HEK293 (cell line): ENCODE measurements around the gene C12orf54.

ENCODE experiments used
- CTCF ChIA-PET: fragments of 350-600 bp; formaldehyde crosslinking; extraction: SDS; loops from one replicate; lab custom pipeline; 2021; ENCODE audit warnings: antibody characterized with exemption; lab: Yijun Ruan, JAX
- POLR2A ChIA-PET: fragments of 300-600 bp; formaldehyde crosslinking; extraction: SDS; loops from one replicate; lab custom pipeline; 2020; ENCODE audit warnings: antibody characterized with exemption, inconsistent platforms; lab: Yijun Ruan, JAX
- H3K27ac ChIP-seq: fragments of 200-500 bp; sonication (Bioruptor generic); 2 replicates; pipeline ENCODE4 v1.5.1; 2014; ENCODE audit warnings: low read depth, low read length, control low read depth, inconsistent platforms; ENCODE audit errors: extremely low read depth
- H3K36me3 ChIP-seq, 2 experiments: fragments of 200-500 bp in 1 of 2; sonication (Bioruptor generic) in 1 of 2; 1 replicate in 1 of 2; 2 replicates in 1 of 2; pipeline ENCODE4 v1.5.1; 2014 to 2017; ENCODE audit warnings: inconsistent platforms in 2 of 2, low read length in 2 of 2; ENCODE audit not compliant: control insufficient read depth in 2 of 2, insufficient read depth in 1 of 2
- H3K4me1 ChIP-seq: fragments of 200-500 bp; sonication (Bioruptor generic); 2 replicates; pipeline ENCODE4 v1.5.1; 2014; ENCODE audit warnings: mild to moderate bottlenecking, low read length, inconsistent platforms; ENCODE audit not compliant: control insufficient read depth, insufficient read depth
- H3K4me3 ChIP-seq: 2 replicates; pipeline ENCODE4 v1.5.1; 2011; ENCODE audit warnings: low read depth, mild to moderate bottlenecking, control low read depth, low read length, moderate library complexity
- H3K9me3 ChIP-seq: fragments of 200-500 bp; sonication (Bioruptor generic); 2 replicates; pipeline ENCODE4 v1.5.1; 2014; ENCODE audit warnings: low read depth, low read length, inconsistent platforms; ENCODE audit not compliant: control insufficient read depth, insufficient read depth
- BCL6B ChIP-seq: fragments of 450-650 bp; formaldehyde crosslinking; IDR thresholded peaks from 2 replicates; pipeline ENCODE4 v1.5.1; 2017; ENCODE audit warnings: missing biosample characterization, missing genetic modification characterization
- HOXD13 ChIP-seq: sonication (generic); formaldehyde crosslinking; IDR thresholded peaks from 2 replicates; pipeline ENCODE4 v1.8.0; 2022; ENCODE audit warnings: missing genetic modification reagents, borderline replicate concordance
- KLF9 ChIP-seq: fragments of 450-650 bp; formaldehyde crosslinking; IDR thresholded peaks from 2 replicates; pipeline ENCODE4 v1.5.1; 2016; ENCODE audit warnings: missing biosample characterization, missing genetic modification characterization, low read depth
- MZF1 ChIP-seq: fragments of 450-650 bp; formaldehyde crosslinking; IDR thresholded peaks from 2 replicates; pipeline ENCODE4 v1.5.1; 2017; ENCODE audit warnings: missing biosample characterization, missing genetic modification characterization, borderline replicate concordance
- RBAK ChIP-seq: fragments of 450-650 bp; formaldehyde crosslinking; IDR thresholded peaks from 2 replicates; pipeline ENCODE4 v1.5.1; 2016; ENCODE audit warnings: missing biosample characterization, missing genetic modification characterization
- TCF7L2 ChIP-seq: IDR thresholded peaks from 2 replicates; pipeline ENCODE4 v1.6.1; 2011; ENCODE audit warnings: low read depth, mild to moderate bottlenecking, inconsistent platforms, low read length, moderate library complexity, borderline replicate concordance
- ZNF169 ChIP-seq: fragments of 450-650 bp; formaldehyde crosslinking; IDR thresholded peaks from 2 replicates; pipeline ENCODE4 v1.5.1; 2016; ENCODE audit warnings: missing biosample characterization, missing genetic modification characterization
- ZNF175 ChIP-seq: fragments of 450-650 bp; formaldehyde crosslinking; IDR thresholded peaks from 2 replicates; pipeline ENCODE4 v1.5.1; 2016; ENCODE audit warnings: missing biosample characterization, missing genetic modification characterization
- ZNF350 ChIP-seq: fragments of 450-650 bp; formaldehyde crosslinking; IDR thresholded peaks from 2 replicates; pipeline ENCODE4 v1.5.0; 2017; ENCODE audit warnings: missing biosample characterization, mild to moderate bottlenecking, missing genetic modification characterization
- ZNF366 ChIP-seq: fragments of 450-650 bp; formaldehyde crosslinking; conservative IDR thresholded peaks from 2 replicates; pipeline ENCODE4 v1.5.1; 2016; ENCODE audit warnings: missing biosample characterization, missing genetic modification characterization
- ZNF37A ChIP-seq: fragments of 450-650 bp; IDR thresholded peaks from 2 replicates; pipeline ENCODE4 v1.5.1; 2018; ENCODE audit warnings: missing biosample characterization, missing genetic modification characterization
- ZNF416 ChIP-seq: fragments of 450-650 bp; formaldehyde crosslinking; IDR thresholded peaks from 2 replicates; pipeline ENCODE4 v1.5.1; 2016; ENCODE audit warnings: missing biosample characterization, missing genetic modification characterization
- ZNF433 ChIP-seq: fragments of 450-650 bp; formaldehyde crosslinking; IDR thresholded peaks from 2 replicates; pipeline ENCODE4 v1.5.1; 2016; ENCODE audit warnings: missing biosample characterization, missing genetic modification characterization, low read depth
- ZNF560 ChIP-seq: fragments of 450-650 bp; formaldehyde crosslinking; IDR thresholded peaks from 2 replicates; pipeline ENCODE4 v1.5.1; 2017; ENCODE audit warnings: missing biosample characterization, missing genetic modification characterization, borderline replicate concordance
- ZNF596 ChIP-seq: fragments of 450-650 bp; IDR thresholded peaks from 2 replicates; pipeline ENCODE4 v1.5.0; 2018; ENCODE audit warnings: missing biosample characterization, mild to moderate bottlenecking, missing genetic modification characterization, moderate library complexity
- ZNF610 ChIP-seq: fragments of 450-650 bp; formaldehyde crosslinking; IDR thresholded peaks from 2 replicates; pipeline ENCODE4 v1.5.1; 2016; ENCODE audit warnings: missing biosample characterization, missing genetic modification characterization, borderline replicate concordance
- ZNF639 ChIP-seq: fragments of 450-650 bp; formaldehyde crosslinking; IDR thresholded peaks from 2 replicates; pipeline ENCODE4 v1.5.1; 2016; ENCODE audit warnings: missing biosample characterization, missing genetic modification characterization
- ZNF701 ChIP-seq: fragments of 450-650 bp; formaldehyde crosslinking; IDR thresholded peaks from 2 replicates; pipeline ENCODE4 v1.5.1; 2016; ENCODE audit warnings: missing biosample characterization, missing genetic modification characterization
- ZSCAN23 ChIP-seq: fragments of 450-650 bp; formaldehyde crosslinking; IDR thresholded peaks from 2 replicates; pipeline ENCODE4 v1.5.1; 2016; ENCODE audit warnings: missing biosample characterization, missing genetic modification characterization
- TF ChIP-seq, protein P1 (sequence below): fragments of 450-650 bp; formaldehyde crosslinking; IDR thresholded peaks from 2 replicates; pipeline ENCODE4 v1.5.0; 2017; ENCODE audit warnings: missing biosample characterization, missing genetic modification characterization, borderline replicate concordance
- TF ChIP-seq, protein P2 (sequence below): fragments of 450-650 bp; formaldehyde crosslinking; IDR thresholded peaks from 2 replicates; pipeline ENCODE4 v1.5.1; 2016; ENCODE audit warnings: missing biosample characterization, missing genetic modification characterization

C12orf54 gene

GRCh38 chr12:48445538-48445937 is 36.8 kb upstream of the C12orf54 start (continued):
- TF ChIP-seq, protein P1, sequence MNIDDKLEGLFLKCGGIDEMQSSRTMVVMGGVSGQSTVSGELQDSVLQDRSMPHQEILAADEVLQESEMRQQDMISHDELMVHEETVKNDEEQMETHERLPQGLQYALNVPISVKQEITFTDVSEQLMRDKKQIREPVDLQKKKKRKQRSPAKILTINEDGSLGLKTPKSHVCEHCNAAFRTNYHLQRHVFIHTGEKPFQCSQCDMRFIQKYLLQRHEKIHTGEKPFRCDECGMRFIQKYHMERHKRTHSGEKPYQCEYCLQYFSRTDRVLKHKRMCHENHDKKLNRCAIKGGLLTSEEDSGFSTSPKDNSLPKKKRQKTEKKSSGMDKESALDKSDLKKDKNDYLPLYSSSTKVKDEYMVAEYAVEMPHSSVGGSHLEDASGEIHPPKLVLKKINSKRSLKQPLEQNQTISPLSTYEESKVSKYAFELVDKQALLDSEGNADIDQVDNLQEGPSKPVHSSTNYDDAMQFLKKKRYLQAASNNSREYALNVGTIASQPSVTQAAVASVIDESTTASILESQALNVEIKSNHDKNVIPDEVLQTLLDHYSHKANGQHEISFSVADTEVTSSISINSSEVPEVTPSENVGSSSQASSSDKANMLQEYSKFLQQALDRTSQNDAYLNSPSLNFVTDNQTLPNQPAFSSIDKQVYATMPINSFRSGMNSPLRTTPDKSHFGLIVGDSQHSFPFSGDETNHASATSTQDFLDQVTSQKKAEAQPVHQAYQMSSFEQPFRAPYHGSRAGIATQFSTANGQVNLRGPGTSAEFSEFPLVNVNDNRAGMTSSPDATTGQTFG: no peak
- TF ChIP-seq HOXD13 (CRISPR knock-in tag): no peak
- TF ChIP-seq, all 188 proteins: peak for 0

DNA sequence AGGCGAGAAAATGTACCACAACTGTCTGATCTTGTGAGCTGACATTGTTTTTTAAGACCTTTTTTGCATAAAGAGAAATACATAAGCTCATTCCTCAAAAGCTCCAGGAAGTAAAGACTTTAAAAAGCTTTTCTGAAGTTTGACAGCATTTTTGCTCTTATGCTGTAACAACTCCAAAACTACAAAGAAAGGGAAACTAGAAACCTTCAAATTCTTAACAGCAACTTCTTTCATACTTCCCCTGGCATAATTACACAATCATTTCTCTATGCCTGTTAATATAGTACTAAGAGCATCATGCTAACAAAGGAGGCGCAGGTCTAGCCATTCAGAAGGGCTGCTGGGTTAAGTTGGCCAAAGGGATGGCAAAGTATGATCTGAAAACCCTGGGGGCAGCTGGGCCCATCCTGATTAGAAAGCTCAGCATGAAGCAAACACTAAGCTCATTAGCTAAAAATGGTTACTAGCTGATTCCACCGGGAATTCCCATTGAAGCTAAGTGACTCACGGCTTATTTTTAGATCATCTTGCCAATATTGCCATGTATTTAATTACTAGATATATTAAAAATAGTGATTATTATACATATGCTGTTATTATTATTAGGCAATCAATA is 36.0 kb upstream of the C12orf54 start:
- ChIA-PET CTCF (interaction anchor here (0.7 kb wide), 1 partner anchor 899 kb away, joined by 3 read pairs; no protein-coding TSS in a partner anchor), POLR2A (no interaction called here)
- no peaks in the 10 kb centered on the region for H3K36me3 ChIP-seq
- TF ChIP-seq HOXD13 (CRISPR knock-in tag) (no peak), ZNF366 (tag by site-specific recombination) (no peak), ZNF169 (tag by site-specific recombination) (no peak), ZSCAN23 (tag by site-specific recombination) (no peak)
- TF ChIP-seq, protein P2, sequence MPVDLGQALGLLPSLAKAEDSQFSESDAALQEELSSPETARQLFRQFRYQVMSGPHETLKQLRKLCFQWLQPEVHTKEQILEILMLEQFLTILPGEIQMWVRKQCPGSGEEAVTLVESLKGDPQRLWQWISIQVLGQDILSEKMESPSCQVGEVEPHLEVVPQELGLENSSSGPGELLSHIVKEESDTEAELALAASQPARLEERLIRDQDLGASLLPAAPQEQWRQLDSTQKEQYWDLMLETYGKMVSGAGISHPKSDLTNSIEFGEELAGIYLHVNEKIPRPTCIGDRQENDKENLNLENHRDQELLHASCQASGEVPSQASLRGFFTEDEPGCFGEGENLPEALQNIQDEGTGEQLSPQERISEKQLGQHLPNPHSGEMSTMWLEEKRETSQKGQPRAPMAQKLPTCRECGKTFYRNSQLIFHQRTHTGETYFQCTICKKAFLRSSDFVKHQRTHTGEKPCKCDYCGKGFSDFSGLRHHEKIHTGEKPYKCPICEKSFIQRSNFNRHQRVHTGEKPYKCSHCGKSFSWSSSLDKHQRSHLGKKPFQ (tag by site-specific recombination): no peak
- no peak overlapping the region for H3K4me3 ChIP-seq
- no peak overlapping the region for H3K27ac ChIP-seq
- H3K4me1 ChIP-seq: no peaks in the 10 kb centered on the region
- no peaks in the 10 kb centered on the region for H3K9me3 ChIP-seq

GRCh38 chr12:48447755-48448154 is 34.5 kb upstream of the C12orf54 start:
- no peak for TF ChIP-seq ZNF701 (tag by site-specific recombination)

GRCh38 chr12:48451372-48451771 is 30.9 kb upstream of the C12orf54 start:
- H3K4me1 ChIP-seq: no peaks in the 10 kb centered on the region
- no peak overlapping the region for H3K4me3 ChIP-seq
- H3K36me3 ChIP-seq: no peaks in the 10 kb centered on the region
- ChIA-PET POLR2A (no interaction called here), CTCF (no interaction called here)
- H3K27ac ChIP-seq: no peak overlapping the region
- TF ChIP-seq ZNF416 (no peak), RBAK (tag by site-specific recombination) (no peak), TCF7L2 (no peak), KLF9 (tag by site-specific recombination) (no peak), ZNF433 (no peak), ZNF596 (no peak), ZNF37A (tag by site-specific recombination) (no peak), ZNF350 (tag by site-specific recombination) (no peak), MZF1 (no peak), BCL6B (no peak), ZNF639 (no peak), ZNF610 (tag by site-specific recombination) (no peak), ZNF175 (tag by site-specific recombination) (no peak), ZNF560 (tag by site-specific recombination) (no peak)
- no peaks in the 10 kb centered on the region for H3K9me3 ChIP-seq

More at GRCh38 chr12:48447755-48448154, 34.5 kb upstream of the C12orf54 start:
- H3K4me3 ChIP-seq: no peak overlapping the region
- H3K27ac ChIP-seq: no peak overlapping the region
- POLR2A ChIA-PET: no interaction called here
- CTCF ChIA-PET: no interaction called here
- no peaks in the 10 kb centered on the region for H3K36me3 ChIP-seq
- no peaks in the 10 kb centered on the region for H3K9me3 ChIP-seq
- no peaks in the 10 kb centered on the region for H3K4me1 ChIP-seq
